GM21447 (cell line): ENCODE results near the gene NPAS3.

ENCODE experiments used
- ATAC-seq: cut with Tn5 transposase; IDR thresholded peaks from one replicate; pipeline ENCODE4 v1.9.1; 2021; ENCODE audit not compliant: unreplicated experiment

The NPAS3 gene

DNA sequence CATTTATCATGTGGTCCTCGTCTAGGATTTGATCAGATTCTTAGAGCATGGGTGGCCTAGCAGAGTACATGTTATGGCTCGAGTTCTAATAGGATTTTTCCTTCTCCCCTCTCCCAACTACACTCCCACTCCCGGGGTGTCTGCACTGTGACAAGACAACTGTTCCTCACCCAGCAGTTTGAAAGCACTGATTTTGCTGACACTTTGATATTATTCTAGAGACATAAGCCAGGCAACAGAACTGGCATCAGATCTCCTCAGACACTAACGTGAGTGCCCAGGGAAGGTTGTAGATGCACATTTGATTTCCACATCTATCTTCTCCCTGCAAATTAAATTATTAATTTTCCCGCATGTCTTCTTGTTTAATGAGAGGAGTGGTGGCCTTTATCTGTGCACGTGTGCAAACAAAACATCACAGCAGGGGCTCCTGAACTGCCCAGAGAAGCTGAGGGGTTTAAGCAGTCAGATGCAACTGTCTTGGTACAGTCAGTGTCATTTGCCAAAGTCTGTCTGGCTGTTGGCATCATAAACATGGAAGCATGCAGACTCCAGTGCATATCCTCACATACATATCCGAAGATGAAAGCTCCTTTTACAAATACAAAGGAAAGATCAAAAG lies 491.8 kb downstream of the NPAS3 start:
- no peak for ATAC-seq

DNA sequence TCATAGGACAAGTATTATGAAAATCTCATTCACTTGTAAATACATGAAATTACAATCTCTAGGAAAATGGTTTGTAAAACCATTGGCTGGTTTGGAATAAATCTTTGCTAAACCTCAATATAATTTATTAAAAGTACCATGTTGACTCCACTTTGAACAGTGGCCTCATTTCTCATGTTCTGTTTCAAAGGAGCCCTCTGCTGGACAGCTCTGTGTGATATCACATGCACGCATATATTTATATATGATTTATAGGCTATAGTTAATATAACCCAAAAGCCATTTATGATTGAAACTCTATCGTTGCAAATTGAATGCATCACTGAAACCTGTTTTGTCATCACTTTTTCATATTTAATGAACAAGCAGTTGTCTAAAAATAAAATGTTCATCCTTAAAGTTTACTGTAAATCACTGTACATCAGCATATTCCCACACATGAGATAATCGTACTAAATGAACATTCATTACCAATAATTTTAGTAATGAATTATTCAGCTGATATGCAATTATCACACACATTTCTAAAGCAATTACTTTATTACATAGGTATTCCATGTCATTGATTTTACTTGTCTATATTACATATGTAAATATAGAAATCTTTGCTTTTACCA lies 493.8 kb downstream of the NPAS3 start:
- no peak for ATAC-seq

DNA sequence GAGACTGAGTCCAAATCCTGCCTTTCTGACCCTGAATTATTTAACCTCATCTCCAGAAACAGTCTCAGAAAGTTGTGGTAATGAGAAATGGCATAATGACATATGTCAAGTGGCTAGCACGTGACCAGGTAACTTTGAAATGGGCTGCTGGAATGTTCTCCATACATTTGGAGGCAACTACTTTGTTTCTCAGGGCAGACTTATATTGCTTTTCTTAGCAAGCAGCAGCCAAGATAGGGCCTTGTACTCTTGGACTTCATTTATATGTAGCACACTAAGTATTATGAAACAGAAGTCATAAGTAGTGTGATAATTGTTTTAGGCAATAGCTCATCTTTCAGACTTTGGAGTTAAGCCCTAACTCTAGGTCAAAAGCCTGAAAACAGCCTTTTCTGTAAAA lies 494.7 kb downstream of the NPAS3 start:
- ATAC-seq: no peak

DNA sequence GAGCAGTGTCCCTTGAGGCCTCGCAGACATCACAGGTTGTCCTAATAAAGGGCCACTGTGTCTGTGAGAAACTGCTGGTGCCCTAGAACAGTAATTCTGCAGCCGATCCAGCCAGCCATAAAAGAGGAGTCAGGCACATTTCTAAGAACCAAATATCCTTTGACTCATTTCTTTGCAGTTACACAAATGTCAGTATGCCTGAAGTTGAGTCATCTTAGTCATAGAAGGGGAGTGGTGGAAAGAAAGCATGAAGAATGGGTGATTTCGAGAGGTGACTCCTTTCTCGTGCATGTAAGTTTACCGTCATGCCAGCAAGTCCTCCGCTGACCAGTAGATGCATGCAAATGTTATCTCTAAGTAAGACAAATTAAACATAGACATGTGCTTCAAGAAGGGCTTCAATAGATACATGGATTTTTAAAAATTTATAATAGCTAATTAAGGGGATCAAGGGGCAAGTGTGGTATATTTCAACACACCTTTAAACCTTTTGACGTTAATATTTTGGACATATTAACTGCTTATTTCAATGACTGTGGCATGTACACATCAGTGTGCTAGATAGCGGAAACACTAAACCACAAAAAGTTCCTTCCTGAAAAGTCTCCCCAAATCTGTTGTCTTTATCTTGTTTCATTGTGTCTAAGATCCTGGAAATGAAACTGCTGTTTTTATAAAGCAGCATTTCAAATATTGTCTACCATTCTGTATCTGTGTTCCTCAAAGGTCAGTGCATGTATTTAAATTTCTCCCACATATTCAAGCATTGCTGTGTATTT lies 497.4 kb downstream of the NPAS3 start:
- ATAC-seq: no peak

DNA sequence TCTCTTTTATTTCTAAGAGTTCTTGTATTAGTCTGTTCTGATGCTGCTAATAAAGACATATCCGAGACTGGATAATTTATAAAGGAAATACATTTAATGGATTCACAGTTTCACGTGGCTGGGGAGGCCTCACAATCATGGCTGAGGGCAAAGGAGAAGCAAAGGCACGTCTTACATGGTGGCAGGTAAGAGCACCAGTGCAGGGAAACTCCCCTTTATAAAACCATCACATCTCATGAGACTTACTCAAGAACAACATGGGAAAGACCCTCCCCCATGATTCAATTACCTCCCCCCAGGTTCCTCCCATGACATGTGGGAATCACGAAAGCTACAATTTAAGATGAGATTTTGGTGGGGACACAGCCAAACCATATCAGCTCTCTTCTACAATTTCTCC lies 503.0 kb downstream of the NPAS3 start:
- ATAC-seq: no peak

DNA sequence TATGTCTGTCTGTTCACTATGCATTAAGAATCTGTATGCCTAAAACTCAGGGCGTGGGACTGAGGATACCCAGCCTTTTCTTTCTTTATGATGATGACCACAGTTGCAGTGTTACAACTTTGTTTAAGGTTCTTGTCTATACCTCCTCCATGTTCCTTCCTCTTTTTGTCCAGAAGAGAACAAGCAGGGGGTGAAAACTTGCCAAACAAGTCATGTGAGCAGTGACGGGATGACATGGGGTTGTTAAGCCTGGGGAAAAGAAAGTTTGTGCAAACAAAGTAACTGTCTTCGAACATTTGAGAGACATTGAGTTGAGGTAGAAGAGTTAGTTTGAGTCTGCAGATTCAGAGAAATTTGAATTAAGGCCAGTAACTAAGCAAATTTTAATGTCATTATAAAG lies 505.5 kb downstream of the NPAS3 start:
- no peak for ATAC-seq

DNA sequence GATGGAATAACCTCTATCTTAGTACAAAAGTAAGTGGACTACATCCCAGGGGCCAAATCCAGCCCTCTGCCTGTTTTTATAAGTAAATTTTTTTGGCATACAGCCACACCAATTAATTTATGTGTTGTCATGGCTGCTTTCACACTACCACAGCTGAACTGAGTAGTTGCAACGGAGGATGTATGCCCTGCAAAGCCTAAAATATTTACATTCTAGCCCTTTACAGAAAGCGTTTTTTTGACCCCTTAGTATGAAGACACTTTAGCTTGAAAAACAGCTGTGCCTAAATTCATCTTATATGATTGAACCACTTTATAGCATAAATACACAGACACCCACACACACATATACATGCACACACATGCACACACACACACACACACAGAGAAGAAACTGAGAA lies 510.6 kb downstream of the NPAS3 start:
- no peak for ATAC-seq

DNA sequence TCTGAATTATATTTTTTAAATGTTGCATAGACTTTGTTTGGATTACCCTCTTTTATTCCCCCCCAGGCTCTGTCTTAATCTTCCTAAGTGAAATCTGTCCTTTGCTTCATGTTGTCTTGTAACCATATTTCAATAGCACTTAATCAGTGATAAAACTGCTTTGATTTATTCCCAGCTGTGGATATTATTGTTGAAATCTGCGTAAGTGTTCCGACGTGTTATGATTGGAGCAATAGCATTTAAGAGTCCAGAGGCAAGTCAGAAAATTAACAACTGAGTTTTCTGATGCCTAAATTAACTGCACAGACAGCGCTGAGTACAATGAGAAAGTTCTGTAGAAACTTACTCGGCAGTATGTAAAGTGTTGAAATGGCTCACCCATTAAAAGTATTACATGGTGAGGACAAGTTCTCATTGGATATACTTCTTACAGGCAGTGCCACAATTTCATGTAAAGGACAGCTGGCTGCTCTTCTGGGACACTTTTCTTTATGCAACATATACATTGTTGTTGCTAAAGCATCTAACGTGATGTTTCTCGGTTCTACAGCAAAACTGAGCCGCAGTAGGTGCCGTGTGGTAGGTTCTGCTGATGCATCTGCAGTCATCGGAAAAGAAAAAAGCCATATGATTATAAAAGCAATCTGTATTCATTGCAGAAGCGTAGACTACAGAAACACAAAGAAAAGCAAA lies 511.2 kb downstream of the NPAS3 start:
- no peak for ATAC-seq

DNA sequence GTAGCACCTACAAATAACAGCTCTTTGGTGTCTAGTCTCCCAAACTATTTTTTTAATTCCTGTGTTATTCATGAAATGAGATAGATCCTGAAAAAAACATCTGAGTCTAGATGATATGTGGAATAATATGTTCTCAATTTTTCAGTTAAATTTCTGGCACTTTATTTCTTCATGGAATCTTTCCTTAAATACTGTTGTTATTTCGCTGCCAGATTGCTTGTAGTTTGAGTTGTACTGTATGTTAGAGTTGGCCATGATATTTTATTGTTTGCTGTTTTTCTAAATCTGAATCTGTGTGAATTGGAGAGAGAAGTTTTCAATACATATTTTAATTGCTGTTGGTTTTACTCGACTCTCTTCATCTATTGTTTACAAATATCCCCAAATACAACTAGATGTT lies 511.7 kb downstream of the NPAS3 start:
- ATAC-seq: no peak

DNA sequence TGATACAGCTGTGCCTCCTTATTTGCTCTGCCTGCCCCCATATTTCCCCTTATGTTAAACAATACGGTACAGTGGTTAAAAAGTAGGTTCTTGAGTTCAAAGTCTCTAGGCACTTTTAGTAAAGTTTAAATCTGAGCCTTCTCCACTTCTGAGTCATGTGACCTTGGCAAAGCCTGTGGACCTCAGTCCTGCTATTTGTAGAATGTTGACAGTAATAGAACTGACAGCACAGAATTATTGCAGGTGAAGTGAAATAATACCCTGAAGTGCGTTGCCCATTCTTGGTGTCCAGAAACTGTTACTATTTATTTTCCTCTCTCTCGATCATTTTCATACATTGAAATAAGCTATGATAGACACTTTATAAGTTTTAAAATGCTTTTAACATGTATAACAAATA lies 512.5 kb downstream of the NPAS3 start:
- no peak for ATAC-seq

DNA sequence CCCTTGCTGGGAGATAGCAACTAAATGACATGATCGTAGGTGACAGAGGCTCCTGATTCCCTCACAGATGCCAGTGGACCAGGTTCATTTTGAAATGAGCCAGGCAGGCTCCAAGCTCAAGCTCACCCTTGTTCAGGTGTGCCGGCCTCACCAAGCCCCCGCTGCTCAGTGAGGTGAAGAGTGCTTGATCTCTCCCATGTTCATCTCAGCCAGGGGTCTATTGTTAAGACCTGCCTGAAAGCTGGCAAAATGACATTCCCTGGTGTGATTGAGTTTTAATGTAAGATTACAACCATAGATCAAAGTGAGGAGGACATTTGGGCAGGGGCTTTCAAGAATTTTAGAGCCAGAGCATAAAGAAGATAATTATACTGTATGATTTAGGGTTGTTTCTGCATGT lies 514.3 kb downstream of the NPAS3 start:
- no peak for ATAC-seq

DNA sequence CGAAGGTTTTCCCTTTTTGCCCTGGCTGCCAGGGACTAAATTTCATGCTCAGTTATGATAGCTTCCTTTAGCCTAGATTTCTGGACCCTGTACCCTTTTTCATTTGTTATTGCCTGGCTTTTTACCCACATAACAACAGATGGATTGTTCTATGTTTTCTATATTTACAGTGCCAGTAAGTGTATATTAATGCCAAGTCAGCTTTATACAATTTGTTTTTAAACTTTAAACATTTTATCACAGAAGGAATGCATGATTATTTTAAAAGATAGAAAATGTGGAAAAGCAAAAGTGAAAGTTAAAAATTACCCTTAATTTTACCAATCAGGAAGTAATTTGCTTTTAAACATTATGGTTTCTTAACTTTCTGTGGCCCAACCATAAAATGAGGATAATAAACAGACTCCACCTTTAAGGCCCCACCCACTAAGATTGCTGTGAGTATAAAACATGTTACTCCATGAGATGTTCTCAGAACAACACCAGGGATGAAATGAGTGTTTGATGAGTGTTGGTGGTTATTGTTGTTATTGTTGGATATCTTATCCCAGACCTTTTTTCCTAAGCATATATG lies 515.4 kb downstream of the NPAS3 start:
- ATAC-seq: no peak

DNA sequence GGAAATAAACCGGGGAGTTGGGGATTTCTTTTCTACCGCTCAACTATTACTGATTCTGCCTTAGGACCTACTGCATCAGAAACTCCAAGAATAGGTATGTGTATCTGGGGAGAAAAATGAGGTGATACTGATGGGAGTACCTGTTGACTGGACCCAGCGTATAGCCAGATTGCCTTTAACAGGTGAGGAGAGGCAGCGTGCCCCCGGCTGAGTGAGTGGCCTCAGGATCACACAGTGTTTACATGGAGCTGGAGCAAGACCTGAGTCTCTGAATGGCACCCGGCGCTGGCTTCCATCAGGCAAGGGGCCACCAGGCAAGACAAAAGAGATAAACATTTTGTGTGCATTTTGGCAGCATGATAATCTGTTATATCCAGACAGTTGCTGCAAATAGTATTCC lies 516.0 kb downstream of the NPAS3 start:
- no peak for ATAC-seq

DNA sequence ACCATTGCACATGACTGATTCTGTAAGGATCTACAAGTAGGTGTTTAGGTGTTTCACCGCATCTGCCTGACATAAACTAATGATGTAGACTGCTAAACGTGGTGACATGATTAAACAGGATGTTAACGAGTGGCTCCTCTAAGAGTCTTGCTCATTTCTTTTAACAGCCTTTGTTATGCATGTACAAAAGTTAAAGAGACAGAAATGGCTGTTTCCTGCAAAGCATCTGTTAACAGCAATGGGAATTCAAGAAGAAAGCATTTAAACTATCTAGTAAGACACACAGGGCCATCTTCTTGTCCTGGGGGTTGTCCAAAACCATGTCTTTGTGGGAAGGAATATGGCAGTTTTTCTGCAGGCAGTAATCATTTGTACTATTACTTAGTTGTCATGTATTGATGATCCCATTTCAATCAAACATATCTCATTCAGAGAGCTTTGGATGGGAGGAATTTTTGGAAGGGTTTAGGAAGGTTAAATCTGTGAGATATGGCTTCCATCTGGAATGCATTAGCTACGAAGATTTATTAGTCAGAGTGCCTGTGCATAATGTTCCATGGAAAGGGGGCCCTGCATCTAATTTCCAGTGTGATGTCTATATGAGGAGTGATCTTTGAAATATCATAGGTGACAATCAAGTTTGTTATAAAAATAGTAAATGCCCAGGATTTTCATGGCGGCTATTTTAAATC lies 517.1 kb downstream of the NPAS3 start:
- no peak for ATAC-seq

DNA sequence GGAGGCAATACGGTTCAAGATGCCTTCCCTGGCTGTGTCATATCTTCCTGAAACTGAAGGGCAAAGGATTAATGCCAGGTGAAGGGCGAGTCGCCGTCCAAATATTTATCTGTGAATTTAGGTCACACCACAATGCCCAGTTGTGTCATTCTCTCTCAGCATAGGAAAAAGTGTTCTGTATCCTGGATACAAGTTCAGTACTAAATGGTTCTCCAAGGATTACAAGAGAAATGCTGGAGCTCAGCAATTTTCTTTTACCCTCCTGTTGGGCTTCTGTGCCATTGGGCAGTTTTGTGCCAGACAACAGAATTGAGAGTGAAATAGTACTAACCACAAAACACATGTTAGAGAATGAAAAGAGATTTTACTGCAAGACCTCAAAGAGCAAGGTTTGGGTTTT lies 518.3 kb downstream of the NPAS3 start:
- ATAC-seq: no peak

DNA sequence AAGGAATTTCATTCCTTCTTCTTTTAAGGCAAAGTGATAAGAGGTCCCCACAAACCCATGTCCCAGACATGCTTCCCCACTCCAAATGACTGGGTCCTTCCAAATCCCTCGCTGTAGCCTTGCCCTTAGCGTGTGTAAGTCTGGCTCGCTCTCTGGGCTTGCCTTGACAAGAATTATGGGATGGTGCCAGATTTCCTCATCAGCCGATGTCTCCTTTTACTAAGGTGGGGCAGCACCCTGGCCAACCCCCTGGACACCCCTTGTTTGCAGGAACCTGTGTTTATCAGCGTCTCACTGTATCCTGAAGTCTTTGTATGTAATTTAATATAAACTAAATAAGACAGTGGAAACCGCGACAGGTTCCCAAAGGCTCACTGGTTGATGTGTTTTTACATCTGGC lies 518.9 kb downstream of the NPAS3 start:
- no peak for ATAC-seq

DNA sequence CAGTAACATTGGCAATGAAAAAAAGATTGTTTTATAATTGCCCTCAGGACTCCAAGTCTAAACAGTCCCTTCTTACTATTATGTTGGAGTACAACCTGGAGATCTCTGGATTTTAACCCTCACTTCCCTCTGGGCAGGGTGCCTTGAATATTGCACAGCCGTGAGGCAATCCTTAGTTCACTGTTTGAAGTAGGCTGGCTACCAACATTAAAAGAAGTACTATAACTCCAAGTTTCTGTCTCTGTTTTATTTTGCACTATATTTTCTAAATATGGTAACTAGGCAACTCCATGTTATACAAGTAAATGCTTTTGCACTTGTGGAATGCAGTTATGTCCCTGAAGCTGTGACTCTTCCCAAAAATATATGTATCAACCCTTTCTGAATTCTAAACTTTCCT lies 521.5 kb downstream of the NPAS3 start:
- no peak for ATAC-seq

DNA sequence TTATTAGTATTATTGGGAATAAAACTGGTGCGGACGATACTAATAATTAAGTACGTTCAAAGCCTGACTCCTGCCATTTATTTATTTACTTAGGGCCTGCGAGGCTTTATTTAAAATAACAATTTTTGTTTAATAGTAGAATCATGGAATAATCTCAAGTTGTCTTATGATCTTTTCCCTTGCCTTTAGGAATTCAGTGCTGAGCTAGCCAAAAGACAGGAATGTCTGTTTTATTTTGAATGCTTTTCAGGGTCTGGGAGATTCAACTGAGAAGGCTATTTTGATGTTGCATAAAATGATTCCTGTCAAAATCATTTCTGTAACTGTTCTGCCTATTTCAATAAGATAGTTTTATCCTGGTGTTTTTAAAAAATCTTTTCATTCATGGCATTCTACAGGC lies 522.4 kb downstream of the NPAS3 start:
- ATAC-seq: no peak

DNA sequence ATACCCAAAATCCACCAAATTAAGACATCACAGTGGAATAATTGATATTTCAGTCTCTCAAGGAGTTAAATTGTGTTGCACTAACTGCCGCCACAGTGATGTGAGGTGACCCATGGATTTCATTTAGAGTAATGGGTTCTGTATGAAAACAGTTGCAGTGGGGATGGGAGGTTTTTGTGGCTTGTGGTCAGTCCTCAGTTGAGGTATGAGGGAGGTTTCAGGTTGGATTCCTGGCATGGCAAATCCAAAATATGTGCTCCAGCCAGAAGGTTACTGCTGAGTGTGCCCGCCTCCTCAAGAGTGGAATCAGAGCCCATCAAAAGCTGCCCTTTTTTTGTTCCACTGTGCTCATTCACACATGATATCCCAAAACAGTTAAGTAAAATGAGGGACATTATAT lies 525.1 kb downstream of the NPAS3 start:
- ATAC-seq: no peak

DNA sequence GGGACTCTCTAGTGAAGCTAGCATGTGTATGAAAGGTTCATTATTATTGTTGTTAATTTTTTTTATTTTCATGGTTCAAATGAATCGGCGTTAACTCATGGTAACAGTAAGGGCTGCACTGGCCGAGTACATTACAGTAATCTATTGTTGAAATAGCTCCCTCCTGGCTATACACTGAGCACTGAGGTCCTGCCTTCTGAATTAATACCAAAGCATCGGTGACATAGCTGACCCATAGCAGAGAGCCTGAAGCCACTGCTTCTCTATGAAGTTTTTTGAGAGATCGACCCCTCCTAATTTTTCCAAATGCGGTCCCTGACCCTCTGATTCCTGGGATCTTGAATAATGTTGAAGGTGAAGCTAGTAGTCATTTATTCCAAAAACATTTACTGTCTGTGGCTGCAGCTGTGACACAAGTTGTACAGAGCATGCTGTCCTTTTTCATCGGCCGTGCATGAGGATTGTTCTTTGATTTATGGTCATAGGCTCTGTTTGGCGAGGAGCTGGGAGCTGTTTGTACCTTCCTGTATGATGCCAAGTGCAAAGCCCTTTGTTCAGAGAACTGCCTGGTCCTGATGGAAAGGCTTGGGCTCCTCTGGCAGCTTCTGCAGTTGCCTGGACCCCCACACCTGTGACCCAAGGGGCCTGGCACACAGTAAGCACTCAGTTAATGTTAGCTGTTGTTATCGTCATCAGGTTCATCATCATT lies 525.7 kb downstream of the NPAS3 start:
- no peak for ATAC-seq
